ENCODE measurements around the gene TSPAN11. TPM values are rescaled to one million over a fixed set of nuclear protein-coding genes. Genes with fewer than 3 reads are reported as not detected.

Gene TSPAN11
- total and polyA plus RNA-seq, 4 donors = 1.4 to 12.1 (median 3.9) TPM

- no peaks in the 10 kb centered on the region for H3K27me3 ChIP-seq (ENCODE audit: control insufficient read depth in 3 of 3, insufficient read depth in 3 of 3, low read length in 2 of 3)
- no peaks in the 10 kb centered on the region for H3K36me3 ChIP-seq (ENCODE audit: control insufficient read depth in 4 of 4, insufficient read depth in 4 of 4, low read length in 4 of 4)
- H3K4me3 ChIP-seq = no peak overlapping the region
- TF ChIP-seq CTCF (IDR thresholded peaks at IDR 0.05; ENCODE audit: control extremely low read depth, extremely low read depth) = no peak
- H3K9ac ChIP-seq (ENCODE audit: insufficient read depth in 1 of 2, low read length in 2 of 2) = no peak overlapping the region
- no peak overlapping the region for H3K27ac ChIP-seq (ENCODE audit: low read depth in 1 of 2, low read length in 1 of 2)
- no peaks in the 10 kb centered on the region for H3K9me3 ChIP-seq (ENCODE audit: control insufficient read depth in 4 of 4, insufficient read depth in 3 of 4, low read length in 3 of 4)
- ATAC-seq (ENCODE audit: insufficient read depth, low FRiP score) = no peak
- peaks cover 0 to 18% (median under 1%) of the 10 kb centered on the region in 5 donors for H3K4me1 ChIP-seq (ENCODE audit: control insufficient read depth in 5 of 5, insufficient read depth in 5 of 5, low read length in 5 of 5)
- no peak for DNase-seq
- WGBS, 2 donors = 76 to 78% methylated on average over 1 of the region's 1 CpG
These were observed 3.5 kb upstream of the TSPAN11 start for GRCh38 chr12:30923057-30923456.

- DNase-seq (no peak), ATAC-seq (ENCODE audit: insufficient read depth, low FRiP score) (no peak)
- Histone ChIP-seq H3K27me3 (ENCODE audit: control insufficient read depth in 3 of 3, insufficient read depth in 3 of 3, low read length in 2 of 3) (no peaks in the 10 kb centered on the region), H3K9me3 (ENCODE audit: control insufficient read depth in 4 of 4, insufficient read depth in 3 of 4, low read length in 3 of 4) (no peaks in the 10 kb centered on the region), H3K36me3 (ENCODE audit: control insufficient read depth in 4 of 4, insufficient read depth in 4 of 4, low read length in 4 of 4) (no peaks in the 10 kb centered on the region), H3K4me1 (ENCODE audit: control insufficient read depth in 5 of 5, insufficient read depth in 5 of 5, low read length in 5 of 5) (peaks cover 0 to 30% (median 6%) of the 10 kb centered on the region in 5 donors), H3K9ac (ENCODE audit: insufficient read depth in 1 of 2, low read length in 2 of 2) (peak overlapping the region in 1 of 2 donors; percentile 43), H3K4me3 (peak overlapping the region; percentile 33), H3K27ac (ENCODE audit: low read depth in 1 of 2, low read length in 1 of 2) (peak overlapping the region in 1 of 2 donors; percentile 64)
- no peak for TF ChIP-seq CTCF (IDR thresholded peaks at IDR 0.05; ENCODE audit: control extremely low read depth, extremely low read depth)
- 63 to 66% methylated on average over 11 of the region's 11 CpGs for WGBS, 2 donors
These were observed 823 bp upstream of the TSPAN11 start for GRCh38 chr12:30925607-30926242.

- H3K4me3 ChIP-seq = no peak overlapping the region
- no peaks in the 10 kb centered on the region for H3K36me3 ChIP-seq (ENCODE audit: control insufficient read depth in 4 of 4, insufficient read depth in 4 of 4, low read length in 4 of 4)
- TF ChIP-seq CTCF (IDR thresholded peaks at IDR 0.05; ENCODE audit: control extremely low read depth, extremely low read depth) = no peak
- peak overlapping the region in 1 of 2 donors; percentile 69 for H3K27ac ChIP-seq (ENCODE audit: low read depth in 1 of 2, low read length in 1 of 2)
- no peak overlapping the region for H3K9ac ChIP-seq (ENCODE audit: insufficient read depth in 1 of 2, low read length in 2 of 2)
- DNase-seq (peak in 1 of 3 donors; percentile 10), ATAC-seq (ENCODE audit: insufficient read depth, low FRiP score) (no peak)
- WGBS, 2 donors = 85 to 88% methylated on average over 7 of the region's 7 CpGs
- no peaks in the 10 kb centered on the region for H3K27me3 ChIP-seq (ENCODE audit: control insufficient read depth in 3 of 3, insufficient read depth in 3 of 3, low read length in 2 of 3)
- peaks cover 0 to 33% (median 7%) of the 10 kb centered on the region in 5 donors for H3K4me1 ChIP-seq (ENCODE audit: control insufficient read depth in 5 of 5, insufficient read depth in 5 of 5, low read length in 5 of 5)
- H3K9me3 ChIP-seq (ENCODE audit: control insufficient read depth in 4 of 4, insufficient read depth in 3 of 4, low read length in 3 of 4) = no peaks in the 10 kb centered on the region
These were observed 669 bp downstream of the TSPAN11 start for GRCh38 chr12:30927222-30927611.

Data from lung (tissue), 12 donors.